RWPE2 (cell line): Measurements from ENCODE around the gene PSIP1.
"Not testable (repeated sequence)": the region's sequence is repeated elsewhere in the genome, so short reads cannot be mapped to it uniquely, and the experiment has no call there.

Experiments used
- ATAC-seq: fragments of 200-7000 bp; cut with Tn5 transposase; 3 replicates; pipeline ENCODE4 v1.9.1; 2021; ENCODE audit warnings: low read depth
- DNase-seq: peaks from one replicate; pipeline ENCODE4 v3.0.0-alpha.2; 2020; ENCODE audit warnings: low spot score
- H3K27ac ChIP-seq: fragments of 450-650 bp; 2 replicates; pipeline ENCODE4 v1.5.1; 2017; ENCODE audit warnings: mild to moderate bottlenecking; ENCODE audit not compliant: poor library complexity, severe bottlenecking
- H3K27me3 ChIP-seq: fragments of 250-450 bp; sonication (Bioruptor Pico); 2 replicates; pipeline ENCODE4 v1.5.1; 2021; ENCODE audit warnings: mild to moderate bottlenecking, moderate library complexity; ENCODE audit not compliant: insufficient read depth, poor library complexity, severe bottlenecking
- H3K36me3 ChIP-seq: fragments of 250-450 bp; sonication (Bioruptor Pico); 2 replicates; pipeline ENCODE4 v1.5.1; 2020; ENCODE audit warnings: low read depth, mild to moderate bottlenecking, moderate library complexity
- H3K4me1 ChIP-seq: fragments of 250-450 bp; sonication (Bioruptor Pico); 2 replicates; pipeline ENCODE4 v1.5.1; 2021; ENCODE audit warnings: mild to moderate bottlenecking, moderate library complexity; ENCODE audit not compliant: insufficient read depth, poor library complexity, severe bottlenecking
- H3K4me3 ChIP-seq: fragments of 250-450 bp; sonication (Bioruptor Pico); 2 replicates; pipeline ENCODE4 v1.5.1; 2021; ENCODE audit warnings: mild to moderate bottlenecking, moderate library complexity; ENCODE audit not compliant: severe bottlenecking
- H3K9me3 ChIP-seq: fragments of 250-450 bp; sonication (Bioruptor Pico); 2 replicates; pipeline ENCODE4 v1.5.1; 2021; ENCODE audit warnings: mild to moderate bottlenecking, moderate library complexity; ENCODE audit not compliant: severe bottlenecking
- CTCF ChIP-seq: fragments of 450-650 bp; IDR thresholded peaks from one replicate; pipeline ENCODE4 v1.5.1; 2017; ENCODE audit warnings: mild to moderate bottlenecking, moderate library complexity; ENCODE audit not compliant: poor library complexity, severe bottlenecking

The PSIP1 gene

GRCh38 chr9:15529566-15530324, 19.0 kb upstream of the PSIP1 start:
- H3K9me3 ChIP-seq = no peaks in the 10 kb centered on the region
- H3K36me3 ChIP-seq = no peaks in the 10 kb centered on the region
- DNase-seq (no peak), ATAC-seq (no peak)
- no peaks in the 10 kb centered on the region for H3K27me3 ChIP-seq
- no peak for TF ChIP-seq CTCF
- H3K4me1 ChIP-seq = no peaks in the 10 kb centered on the region
- H3K27ac ChIP-seq = no peak overlapping the region
- no peak overlapping the region for H3K4me3 ChIP-seq

- H3K9me3 ChIP-seq, H3K27me3 ChIP-seq, DNase-seq, H3K27ac ChIP-seq, H3K36me3 ChIP-seq, H3K4me1 ChIP-seq, H3K4me3 ChIP-seq, ATAC-seq: not testable (repeated sequence)
These were observed 16.3 kb upstream of the PSIP1 start for GRCh38 chr9:15527035-15527434.

- Histone ChIP-seq H3K4me1 (no peaks in the 10 kb centered on the region), H3K27ac (no peak overlapping the region), H3K27me3 (no peaks in the 10 kb centered on the region), H3K9me3 (no peaks in the 10 kb centered on the region), H3K4me3 (no peak overlapping the region), H3K36me3 (no peaks in the 10 kb centered on the region)
- ATAC-seq (no peak), DNase-seq (no peak)
- no peak for TF ChIP-seq CTCF
These were observed 15.2 kb upstream of the PSIP1 start for GRCh38 chr9:15525958-15526357.

- Histone ChIP-seq H3K27me3 (no peaks in the 10 kb centered on the region), H3K9me3 (no peaks in the 10 kb centered on the region), H3K36me3 (no peaks in the 10 kb centered on the region), H3K4me3 (no peak overlapping the region), H3K4me1 (no peaks in the 10 kb centered on the region), H3K27ac (no peak overlapping the region)
- ATAC-seq (no peak), DNase-seq (no peak)
- TF ChIP-seq CTCF = no peak
These were observed 14.2 kb upstream of the PSIP1 start for GRCh38 chr9:15524845-15525455.

- Histone ChIP-seq H3K9me3 (no peaks in the 10 kb centered on the region), H3K4me1 (no peaks in the 10 kb centered on the region), H3K27me3 (no peaks in the 10 kb centered on the region), H3K4me3 (no peak overlapping the region), H3K36me3 (no peaks in the 10 kb centered on the region), H3K27ac (no peak overlapping the region)
- DNase-seq = no peak
- ATAC-seq = no peak
- TF ChIP-seq CTCF = no peak
These were observed 11.5 kb upstream of the PSIP1 start for GRCh38 chr9:15522130-15522755.
